ENCODE results near the gene WDR81. TPM values are rescaled to one million over a fixed set of nuclear protein-coding genes. Genes with fewer than 3 reads are reported as not detected.

WDR81 gene
- total RNA-seq, 1 experiment from 2014 or later: 29.5 TPM

DNA sequence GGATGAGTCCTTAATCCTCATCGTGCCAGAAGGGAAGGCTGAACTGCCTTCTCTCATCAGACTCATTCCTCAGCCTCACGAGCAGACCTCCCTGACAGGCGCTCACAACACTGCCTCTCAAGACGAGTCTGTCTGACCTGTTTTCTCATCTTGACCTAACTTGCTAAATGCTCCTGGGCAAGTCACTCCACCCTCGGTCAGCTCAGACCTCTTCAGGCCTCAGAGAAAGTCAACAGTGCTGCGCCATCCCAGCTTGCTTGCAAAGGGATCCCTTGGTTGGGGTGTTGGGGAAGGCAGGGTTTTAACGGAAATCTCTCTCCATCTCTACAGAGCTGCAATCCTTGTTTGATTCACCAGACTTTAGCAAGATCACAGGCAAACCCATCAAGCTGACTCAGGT, 52.4 kb downstream of the WDR81 start:
- peaks cover 3% of the 10 kb centered on the region; the same call in 1 of the 2 replicates for H3K4me1 ChIP-seq (ENCODE audit: control insufficient read depth, insufficient read depth, low read length)
- H3K9me3 ChIP-seq (ENCODE audit: control insufficient read depth, insufficient read depth, low read depth, low read length): no peaks in the 10 kb centered on the region
- no TSS peak for BruUV-seq (replicated peaks)
- intact Hi-C loops (cut with micrococcal nuclease; ENCODE audit: unreplicated experiment): no loop called here
- ATAC-seq: no peak
- no peaks in the 10 kb centered on the region for H3K27me3 ChIP-seq (ENCODE audit: control insufficient read depth, insufficient read depth, low read length)
- no peak overlapping the region for H3K27ac ChIP-seq (ENCODE audit: low read length)
- DNase-seq (ENCODE audit: low read depth, low spot score): no peak
- in situ Hi-C loops (cut with HindIII; ENCODE audit: low pct_unique_long_range_greater_than_20kb, low sequenced_read_pairs): no loop called here
- no peak overlapping the region for H3K4me3 ChIP-seq (ENCODE audit: low read depth in 2 of 2, low read length in 2 of 2)
- H3K36me3 ChIP-seq (ENCODE audit: control insufficient read depth, insufficient read depth, low read length): no peaks in the 10 kb centered on the region
- TF ChIP-seq, protein P1, sequence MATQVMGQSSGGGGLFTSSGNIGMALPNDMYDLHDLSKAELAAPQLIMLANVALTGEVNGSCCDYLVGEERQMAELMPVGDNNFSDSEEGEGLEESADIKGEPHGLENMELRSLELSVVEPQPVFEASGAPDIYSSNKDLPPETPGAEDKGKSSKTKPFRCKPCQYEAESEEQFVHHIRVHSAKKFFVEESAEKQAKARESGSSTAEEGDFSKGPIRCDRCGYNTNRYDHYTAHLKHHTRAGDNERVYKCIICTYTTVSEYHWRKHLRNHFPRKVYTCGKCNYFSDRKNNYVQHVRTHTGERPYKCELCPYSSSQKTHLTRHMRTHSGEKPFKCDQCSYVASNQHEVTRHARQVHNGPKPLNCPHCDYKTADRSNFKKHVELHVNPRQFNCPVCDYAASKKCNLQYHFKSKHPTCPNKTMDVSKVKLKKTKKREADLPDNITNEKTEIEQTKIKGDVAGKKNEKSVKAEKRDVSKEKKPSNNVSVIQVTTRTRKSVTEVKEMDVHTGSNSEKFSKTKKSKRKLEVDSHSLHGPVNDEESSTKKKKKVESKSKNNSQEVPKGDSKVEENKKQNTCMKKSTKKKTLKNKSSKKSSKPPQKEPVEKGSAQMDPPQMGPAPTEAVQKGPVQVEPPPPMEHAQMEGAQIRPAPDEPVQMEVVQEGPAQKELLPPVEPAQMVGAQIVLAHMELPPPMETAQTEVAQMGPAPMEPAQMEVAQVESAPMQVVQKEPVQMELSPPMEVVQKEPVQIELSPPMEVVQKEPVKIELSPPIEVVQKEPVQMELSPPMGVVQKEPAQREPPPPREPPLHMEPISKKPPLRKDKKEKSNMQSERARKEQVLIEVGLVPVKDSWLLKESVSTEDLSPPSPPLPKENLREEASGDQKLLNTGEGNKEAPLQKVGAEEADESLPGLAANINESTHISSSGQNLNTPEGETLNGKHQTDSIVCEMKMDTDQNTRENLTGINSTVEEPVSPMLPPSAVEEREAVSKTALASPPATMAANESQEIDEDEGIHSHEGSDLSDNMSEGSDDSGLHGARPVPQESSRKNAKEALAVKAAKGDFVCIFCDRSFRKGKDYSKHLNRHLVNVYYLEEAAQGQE (IDR thresholded peaks at IDR 0.05; ENCODE audit: insufficient read depth in 1 of 2, low read depth in 2 of 2, low read length in 1 of 2): no peak
- TF ChIP-seq POLR2AphosphoS5 (IDR thresholded peaks at IDR 0.05; ENCODE audit: low read depth, low read length) (no peak), TCF7L2 (IDR thresholded peaks at IDR 0.05; ENCODE audit: low read depth, low read length) (no peak), SIN3A (IDR thresholded peaks at IDR 0.05; ENCODE audit: borderline replicate concordance, insufficient read depth, low read depth, low read length) (no peak)
- TF ChIP-seq, protein P2, sequence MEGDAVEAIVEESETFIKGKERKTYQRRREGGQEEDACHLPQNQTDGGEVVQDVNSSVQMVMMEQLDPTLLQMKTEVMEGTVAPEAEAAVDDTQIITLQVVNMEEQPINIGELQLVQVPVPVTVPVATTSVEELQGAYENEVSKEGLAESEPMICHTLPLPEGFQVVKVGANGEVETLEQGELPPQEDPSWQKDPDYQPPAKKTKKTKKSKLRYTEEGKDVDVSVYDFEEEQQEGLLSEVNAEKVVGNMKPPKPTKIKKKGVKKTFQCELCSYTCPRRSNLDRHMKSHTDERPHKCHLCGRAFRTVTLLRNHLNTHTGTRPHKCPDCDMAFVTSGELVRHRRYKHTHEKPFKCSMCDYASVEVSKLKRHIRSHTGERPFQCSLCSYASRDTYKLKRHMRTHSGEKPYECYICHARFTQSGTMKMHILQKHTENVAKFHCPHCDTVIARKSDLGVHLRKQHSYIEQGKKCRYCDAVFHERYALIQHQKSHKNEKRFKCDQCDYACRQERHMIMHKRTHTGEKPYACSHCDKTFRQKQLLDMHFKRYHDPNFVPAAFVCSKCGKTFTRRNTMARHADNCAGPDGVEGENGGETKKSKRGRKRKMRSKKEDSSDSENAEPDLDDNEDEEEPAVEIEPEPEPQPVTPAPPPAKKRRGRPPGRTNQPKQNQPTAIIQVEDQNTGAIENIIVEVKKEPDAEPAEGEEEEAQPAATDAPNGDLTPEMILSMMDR (IDR thresholded peaks at IDR 0.05): no peak
- CTCF ChIA-PET: no interaction called here
- POLR2A ChIA-PET: no interaction called here

DNA sequence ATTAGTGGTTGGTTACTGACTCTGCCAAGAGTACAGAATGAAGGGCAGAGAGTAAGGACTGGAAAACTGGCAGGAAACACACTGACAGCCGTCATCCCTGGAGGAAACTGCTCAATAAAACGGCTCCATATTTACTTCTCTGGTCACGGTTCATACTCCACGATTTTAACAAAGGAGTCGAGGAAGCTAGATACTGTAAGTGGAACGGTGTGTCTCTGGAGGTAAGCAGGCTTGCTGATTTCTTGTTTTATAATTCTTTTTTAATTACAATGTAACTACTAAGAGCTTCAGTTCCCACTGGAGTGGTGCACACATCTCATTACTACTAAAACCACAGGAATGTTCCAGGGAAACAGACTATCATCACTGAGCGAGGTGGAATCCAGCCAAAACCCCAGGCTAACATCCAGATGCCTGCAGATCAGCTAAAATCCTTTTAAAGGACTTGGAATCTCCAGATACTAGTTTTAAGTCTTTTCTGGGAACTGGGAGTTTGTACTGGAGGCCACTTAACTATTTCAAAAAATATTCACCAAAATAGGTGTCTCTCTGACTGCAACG, 55.1 kb downstream of the WDR81 start:
- no peaks in the 10 kb centered on the region; the same call in 1 of the 2 replicates for H3K36me3 ChIP-seq (ENCODE audit: control insufficient read depth, insufficient read depth, low read length)
- ATAC-seq: no peak
- TF ChIP-seq, protein P1 (IDR thresholded peaks at IDR 0.05; ENCODE audit: insufficient read depth in 1 of 2, low read depth in 2 of 2, low read length in 1 of 2): no peak
- TF ChIP-seq SIN3A (IDR thresholded peaks at IDR 0.05; ENCODE audit: borderline replicate concordance, insufficient read depth, low read depth, low read length) (no peak), TCF7L2 (IDR thresholded peaks at IDR 0.05; ENCODE audit: low read depth, low read length) (no peak), POLR2AphosphoS5 (IDR thresholded peaks at IDR 0.05; ENCODE audit: low read depth, low read length) (no peak)
- TF ChIP-seq, protein P2 (IDR thresholded peaks at IDR 0.05): no peak
- ChIA-PET CTCF (no interaction called here), POLR2A (interaction anchor here (0.6 kb wide), 1 partner anchor 100 kb away, joined by 3 read pairs; no protein-coding TSS in a partner anchor)
- no peaks in the 10 kb centered on the region for H3K9me3 ChIP-seq (ENCODE audit: control insufficient read depth, insufficient read depth, low read depth, low read length)
- DNase-seq (ENCODE audit: low read depth, low spot score): no peak
- no peak overlapping the region for H3K4me3 ChIP-seq (ENCODE audit: low read depth in 2 of 2, low read length in 2 of 2)
- intact Hi-C loops (cut with micrococcal nuclease; ENCODE audit: unreplicated experiment) (loop anchor here (5.0 kb wide), 1 partner anchor 57 kb away; the partner anchor contains the start of gene WDR81), in situ Hi-C loops (cut with HindIII; ENCODE audit: low pct_unique_long_range_greater_than_20kb, low sequenced_read_pairs) (no loop called here)
- no peak overlapping the region for H3K27ac ChIP-seq (ENCODE audit: low read length)
- no peaks in the 10 kb centered on the region for H3K27me3 ChIP-seq (ENCODE audit: control insufficient read depth, insufficient read depth, low read length)
- peaks cover 3% of the 10 kb centered on the region for H3K4me1 ChIP-seq (ENCODE audit: control insufficient read depth, insufficient read depth, low read length)
- TSS peak; percentile 45 for BruUV-seq (replicated peaks)

Measured in Panc1 (cell line).